ENCODE measurements around the gene PBX4.

The PBX4 gene

GRCh38 chr19:19649580-19649995 is 31.1 kb upstream of the PBX4 start:
- in situ Hi-C loops (cut with MboI; ENCODE audit: low sequenced_read_pairs): loop anchor here (10.0 to 25.0 kb wide), 2 partner anchors 105 to 262 kb away; no protein-coding TSS in a partner anchor

DNA sequence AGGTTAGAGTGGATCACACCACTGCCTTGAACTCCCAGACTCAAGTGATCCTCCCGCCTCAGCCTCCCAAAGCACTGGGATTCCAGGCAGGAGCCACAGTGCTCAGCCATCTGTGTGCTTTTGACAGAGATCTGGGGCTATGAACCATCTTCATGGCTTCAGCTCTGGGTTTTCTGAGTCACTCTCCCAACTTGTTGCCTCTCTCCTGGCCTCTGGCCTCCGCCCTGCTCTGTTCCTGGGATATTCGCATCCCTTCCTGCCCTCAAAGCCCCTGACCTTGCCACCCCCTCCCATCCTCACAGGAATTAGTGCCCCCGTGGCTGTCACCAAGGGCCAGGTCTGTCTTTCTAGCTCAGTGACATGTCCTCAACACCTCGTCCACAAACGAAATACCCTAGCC is 30.7 kb upstream of the PBX4 start:
- in situ Hi-C loops (cut with MboI; ENCODE audit: low sequenced_read_pairs): loop anchor here (10.0 to 25.0 kb wide), 2 partner anchors 104 to 262 kb away; no protein-coding TSS in a partner anchor

DNA sequence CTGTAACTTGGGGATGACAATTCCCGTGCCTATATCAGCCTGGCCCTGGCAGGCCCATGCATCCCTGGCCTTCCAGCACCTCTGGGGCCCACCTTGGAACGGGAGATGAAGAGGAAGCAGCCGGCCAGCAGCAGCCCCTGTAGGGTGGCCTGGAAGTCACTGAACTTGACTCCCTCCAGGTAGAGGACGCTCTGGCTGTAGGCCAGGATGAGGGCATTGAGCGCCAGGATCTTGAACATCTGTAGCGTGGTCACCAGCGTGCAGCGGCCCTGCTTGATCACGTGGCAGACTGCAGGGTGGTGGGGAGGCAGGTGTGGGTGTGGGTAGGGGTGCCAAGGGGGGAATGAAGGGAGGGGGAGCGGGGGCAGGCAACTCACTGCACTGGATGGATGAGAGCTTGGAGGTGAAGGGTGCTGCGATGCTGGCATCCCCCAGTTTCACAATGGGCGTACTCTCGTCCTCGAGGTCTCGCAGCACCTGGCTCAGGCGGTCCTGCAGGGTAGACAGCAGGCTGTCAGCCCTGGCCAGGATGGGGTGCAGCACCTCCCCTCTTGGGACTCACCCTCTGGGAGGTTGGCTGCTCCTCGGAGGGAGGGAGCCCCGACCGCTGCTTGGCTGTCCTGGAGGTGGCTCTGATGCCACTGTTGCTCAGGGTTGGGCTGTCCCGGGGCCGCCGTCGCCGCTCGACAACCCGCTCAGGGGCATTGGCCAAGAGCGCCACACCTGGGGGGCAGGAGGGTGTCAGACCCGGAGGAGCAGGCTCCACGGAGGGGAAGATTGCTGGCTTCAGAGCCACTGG is 28.7 kb upstream of the PBX4 start:
- in situ Hi-C loops (cut with MboI; ENCODE audit: low sequenced_read_pairs): loop anchor here (10.0 to 25.0 kb wide), 2 partner anchors 102 to 260 kb away; no protein-coding TSS in a partner anchor

DNA sequence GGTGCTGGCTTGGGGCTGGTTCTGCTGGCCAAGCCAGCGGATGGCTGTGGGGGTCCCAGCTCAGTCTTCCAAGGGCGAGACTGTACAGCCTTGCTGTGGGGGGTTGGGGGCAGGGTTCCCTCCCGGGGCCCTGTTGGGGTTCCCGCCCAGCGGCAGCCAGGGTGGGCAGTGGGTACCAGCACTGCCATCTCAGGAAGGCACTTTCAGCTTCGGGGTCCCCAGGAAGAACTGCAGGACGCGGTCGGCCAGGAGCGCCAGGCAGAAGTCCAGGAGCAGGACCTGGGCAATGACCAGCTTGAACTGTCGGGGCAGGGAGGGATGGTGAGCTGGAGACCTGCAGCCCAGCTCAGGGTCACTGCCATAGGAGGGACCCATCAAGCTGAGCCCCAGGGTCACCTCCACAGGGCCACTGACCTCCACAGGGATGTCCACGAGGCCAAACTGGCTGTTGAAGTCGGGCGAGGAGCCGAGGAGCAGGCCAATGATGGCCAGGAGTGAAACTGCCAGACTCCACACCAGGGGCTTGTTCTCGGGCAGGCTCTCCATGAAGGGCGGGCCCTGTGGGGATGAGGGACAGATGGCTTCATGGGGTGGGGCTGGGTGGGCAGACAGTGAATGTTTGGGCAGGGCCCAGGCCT is 26.9 kb upstream of the PBX4 start:
- in situ Hi-C loops (cut with MboI; ENCODE audit: low sequenced_read_pairs): loop anchor here (10.0 to 25.0 kb wide), 2 partner anchors 101 to 258 kb away; no protein-coding TSS in a partner anchor

DNA sequence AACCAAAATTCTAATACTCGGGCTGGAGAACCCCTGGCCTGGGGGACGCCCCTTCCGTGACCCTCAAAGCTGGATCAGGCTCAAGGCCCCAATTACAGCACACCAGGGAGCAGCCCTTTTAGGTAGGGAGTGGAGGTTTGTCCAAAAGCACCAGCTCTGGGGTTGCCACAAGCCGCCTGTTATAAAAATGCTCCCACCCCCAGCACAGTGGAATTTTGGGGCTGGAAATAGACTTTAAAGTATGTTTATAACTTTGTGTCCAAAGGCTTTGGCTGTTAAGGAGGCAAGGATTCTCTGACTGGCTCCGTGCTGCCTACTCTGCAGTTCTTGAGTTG is 25.5 kb upstream of the PBX4 start:
- in situ Hi-C loops (cut with MboI; ENCODE audit: low sequenced_read_pairs): loop anchor here (10.0 to 25.0 kb wide), 2 partner anchors 99 to 257 kb away; no protein-coding TSS in a partner anchor

DNA sequence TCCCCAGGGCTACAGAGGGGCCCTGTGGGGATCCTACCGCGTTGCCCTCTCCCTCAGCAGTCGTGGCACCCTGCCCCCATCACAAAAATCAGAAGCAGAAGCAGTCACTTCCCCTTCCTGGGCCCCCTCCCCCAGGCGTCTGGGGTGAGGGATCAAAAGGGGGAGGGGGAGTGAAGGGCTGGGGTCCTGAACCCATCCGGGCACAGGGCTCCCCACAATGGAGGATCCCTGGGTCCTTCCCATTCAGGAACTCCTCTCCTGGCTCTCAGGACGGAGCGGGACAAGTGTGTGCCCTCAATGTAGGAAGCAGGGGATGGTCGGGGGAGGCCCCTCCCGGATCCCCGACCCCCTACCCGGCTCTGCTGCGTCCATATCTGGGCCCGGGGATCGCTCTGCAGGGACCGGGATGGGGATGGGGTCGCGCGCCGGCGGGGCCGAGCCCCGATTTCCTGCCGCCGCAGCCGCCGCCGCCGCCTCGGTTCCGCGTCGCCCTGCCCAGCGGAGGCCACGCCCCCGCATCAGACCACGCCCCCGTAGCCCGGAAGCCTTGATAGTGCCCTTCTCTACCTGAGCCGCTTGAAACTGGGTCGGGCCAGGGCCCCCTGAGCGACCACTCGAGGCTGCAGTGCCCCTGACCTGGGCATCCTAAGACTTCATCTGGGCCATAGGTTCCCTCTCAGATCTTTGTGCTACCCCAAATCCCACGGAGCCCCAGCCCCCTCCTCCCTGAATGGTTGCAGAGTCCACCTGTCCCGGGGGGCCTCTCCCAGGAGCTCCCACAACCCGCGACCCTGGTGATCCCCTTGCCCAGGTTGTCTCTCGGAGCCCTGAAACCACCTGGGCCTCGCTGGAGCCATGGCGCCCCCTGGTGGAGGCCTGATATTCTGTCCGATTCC is 24.9 kb upstream of the PBX4 start, which contains the start of gene GMIP:
TSS of gene GMIP (minus strand) at position 500 of the 896 bp plus-strand sequence. CDS start at position 372, 128 bp downstream.
- in situ Hi-C loops (cut with MboI; ENCODE audit: low sequenced_read_pairs): loop anchor here (10.0 to 25.0 kb wide), 2 partner anchors 99 to 256 kb away; no protein-coding TSS in a partner anchor

DNA sequence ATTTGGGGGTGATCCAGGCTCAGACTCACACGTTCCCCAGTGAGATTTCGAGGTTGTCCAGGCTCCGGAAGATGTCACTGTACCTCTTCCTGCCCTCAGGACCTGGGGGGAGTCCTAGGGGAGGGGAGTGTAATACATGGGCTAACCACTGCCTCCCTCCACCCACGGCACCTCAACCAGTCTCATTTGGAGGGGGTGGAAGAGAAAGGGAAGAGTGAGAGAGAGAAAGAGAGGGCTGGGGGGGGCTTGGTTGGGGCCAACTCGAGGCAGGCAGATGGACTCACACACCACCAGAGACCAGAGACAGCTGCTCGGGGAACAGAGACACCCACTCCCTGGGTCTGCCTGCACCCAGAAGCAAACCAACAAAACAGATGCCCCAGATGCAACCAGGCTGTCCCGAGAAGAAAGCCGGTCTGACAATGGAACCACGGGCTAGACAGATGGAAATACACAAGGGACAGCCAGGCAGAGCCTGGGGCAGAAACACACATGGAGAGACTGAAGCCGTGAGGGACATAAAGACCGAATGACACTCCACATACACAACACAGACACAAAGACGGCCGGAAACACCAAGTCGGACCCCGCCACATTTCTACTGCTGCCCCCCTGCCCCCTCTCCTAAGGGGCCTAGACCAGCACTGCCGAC is 24.1 kb upstream of the PBX4 start:
- in situ Hi-C loops (cut with MboI; ENCODE audit: low sequenced_read_pairs): loop anchor here (10.0 to 25.0 kb wide), 2 partner anchors 98 to 255 kb away; no protein-coding TSS in a partner anchor

- in situ Hi-C loops (cut with MboI; ENCODE audit: low sequenced_read_pairs): loop anchor here (25.0 kb wide), 1 partner anchor 250 kb away; no protein-coding TSS in a partner anchor
Measured at GRCh38 chr19:19637523-19638251, 19.2 kb upstream of the PBX4 start.

- in situ Hi-C loops (cut with MboI; ENCODE audit: low sequenced_read_pairs): loop anchor here (25.0 kb wide), 1 partner anchor 250 kb away; no protein-coding TSS in a partner anchor
Measured at GRCh38 chr19:19637186-19637522, 18.7 kb upstream of the PBX4 start.

DNA sequence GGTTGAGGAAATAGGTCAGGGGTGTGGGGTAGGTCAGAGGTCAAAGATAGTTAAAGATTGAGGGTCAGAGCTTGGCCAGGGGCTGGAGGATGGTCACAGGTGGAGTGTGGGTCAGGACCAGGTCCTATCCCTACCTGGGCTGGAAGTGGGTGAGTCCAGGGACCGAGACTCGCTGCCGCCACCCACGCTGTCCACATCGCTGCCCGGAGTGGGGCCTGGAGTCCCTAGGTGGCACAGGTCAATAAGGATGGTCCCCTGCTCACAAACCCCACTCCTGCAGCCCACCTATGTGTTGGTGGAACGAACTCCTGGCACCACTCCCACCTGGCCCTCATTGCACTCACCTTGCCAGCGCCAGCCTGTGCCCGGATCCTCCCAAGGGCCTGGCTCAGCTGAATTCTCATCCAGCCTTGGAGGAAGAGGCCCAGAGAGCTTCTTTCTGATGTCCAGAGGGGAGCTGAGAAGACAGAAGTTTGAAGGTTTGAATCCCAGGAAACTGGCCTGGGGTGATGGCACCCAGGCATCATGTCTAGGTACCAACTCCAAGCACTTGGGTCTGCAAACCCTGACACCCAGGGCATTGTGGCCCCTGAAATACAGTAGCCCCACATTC is 18.2 kb upstream of the PBX4 start:
- in situ Hi-C loops (cut with MboI; ENCODE audit: low sequenced_read_pairs): loop anchor here (25.0 kb wide), 1 partner anchor 249 kb away; no protein-coding TSS in a partner anchor

DNA sequence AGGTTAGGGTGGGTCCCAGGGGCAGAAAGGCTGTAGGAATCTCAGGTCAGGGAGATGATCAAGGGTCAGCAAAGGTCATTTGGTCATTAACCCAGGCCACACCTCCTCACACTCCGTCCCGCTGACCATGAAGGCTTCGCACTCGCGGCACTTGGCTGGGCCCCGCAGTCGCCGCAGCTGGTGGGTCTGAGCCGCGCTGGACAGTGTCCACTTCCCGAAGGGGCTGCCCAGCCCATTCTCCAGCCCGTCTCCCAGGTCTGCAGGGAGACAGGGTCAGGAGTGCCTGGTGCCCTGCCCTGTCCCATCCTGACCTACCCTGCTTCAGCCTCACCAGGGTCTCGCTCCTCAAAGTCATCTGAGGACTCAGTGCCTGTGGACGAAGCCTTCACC is 16.8 kb upstream of the PBX4 start:
- in situ Hi-C loops (cut with MboI; ENCODE audit: low sequenced_read_pairs): loop anchor here (25.0 kb wide), 1 partner anchor 248 kb away; no protein-coding TSS in a partner anchor

GRCh38 chr19:19634516-19635312 is 16.2 kb upstream of the PBX4 start:
- in situ Hi-C loops (cut with MboI; ENCODE audit: low sequenced_read_pairs): loop anchor here (25.0 kb wide), 1 partner anchor 247 kb away; no protein-coding TSS in a partner anchor

GRCh38 chr19:19633711-19634515 is 15.4 kb upstream of the PBX4 start:
- in situ Hi-C loops (cut with MboI; ENCODE audit: low sequenced_read_pairs): loop anchor here (25.0 kb wide), 1 partner anchor 247 kb away; no protein-coding TSS in a partner anchor

DNA sequence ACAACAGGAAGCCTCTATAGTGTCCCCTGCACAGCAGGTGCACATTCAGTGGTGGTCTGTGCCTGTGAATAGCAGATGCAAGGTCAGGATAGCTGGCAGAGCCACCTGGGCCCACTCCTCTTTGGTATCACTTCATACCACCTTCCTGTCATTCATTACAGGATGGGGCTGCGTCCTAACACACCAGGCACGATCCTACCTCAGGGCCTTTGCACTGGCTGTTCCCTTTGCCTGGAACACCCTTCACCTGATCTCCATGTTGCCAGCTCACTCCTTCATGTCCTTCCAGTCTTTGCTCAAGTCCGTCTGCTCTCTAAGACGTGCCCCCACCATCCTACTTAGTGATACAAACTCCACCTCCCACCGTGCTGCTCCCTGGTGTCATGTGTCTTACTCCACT is 14.2 kb upstream of the PBX4 start:
- in situ Hi-C loops (cut with MboI; ENCODE audit: low sequenced_read_pairs): loop anchor here (25.0 kb wide), 1 partner anchor 245 kb away; no protein-coding TSS in a partner anchor

- in situ Hi-C loops (cut with MboI; ENCODE audit: low sequenced_read_pairs): loop anchor here (25.0 kb wide), 1 partner anchor 244 kb away; no protein-coding TSS in a partner anchor
Measured at GRCh38 chr19:19631346-19631745, 12.9 kb upstream of the PBX4 start.

DNA sequence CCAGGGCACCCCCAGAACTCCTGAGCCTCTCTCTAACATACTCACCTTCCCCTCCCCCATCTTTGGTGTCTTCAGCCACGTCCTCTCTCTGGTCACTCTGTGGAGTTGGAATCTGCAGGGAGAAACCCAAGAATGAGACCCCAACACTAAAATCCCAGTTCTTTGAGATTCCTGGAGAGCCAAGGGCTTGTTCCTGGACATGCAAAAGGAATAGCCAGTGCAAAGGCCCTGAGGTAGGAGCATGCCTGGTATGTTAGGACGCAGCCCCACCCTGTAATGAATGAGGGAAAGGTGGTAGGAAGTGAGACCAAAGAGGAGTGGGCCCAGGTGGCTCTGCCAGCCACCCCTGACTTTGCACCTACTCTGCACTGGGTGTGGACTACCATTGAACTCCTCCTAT is 11.9 kb upstream of the PBX4 start:
- in situ Hi-C loops (cut with MboI; ENCODE audit: low sequenced_read_pairs): loop anchor here (25.0 kb wide), 1 partner anchor 243 kb away; no protein-coding TSS in a partner anchor

DNA sequence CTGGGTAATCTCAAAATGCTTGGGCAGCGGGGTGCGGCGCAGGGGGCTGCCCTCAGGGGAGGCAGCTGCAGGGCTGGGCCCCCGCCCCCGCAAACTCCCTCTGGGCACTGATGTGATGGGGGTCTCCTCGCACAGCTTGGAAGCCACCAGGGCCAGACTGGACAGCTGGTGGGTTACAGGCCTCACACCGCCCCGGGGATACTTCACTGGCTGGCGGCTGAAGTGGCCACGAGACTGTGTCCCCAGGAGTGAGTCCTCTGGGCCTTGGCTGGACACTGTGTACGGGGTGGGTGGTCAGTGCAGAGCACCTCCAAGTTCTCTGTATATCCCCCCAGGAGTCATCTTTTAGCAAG is 11.6 kb upstream of the PBX4 start:
- in situ Hi-C loops (cut with MboI; ENCODE audit: low sequenced_read_pairs): loop anchor here (25.0 kb wide), 1 partner anchor 243 kb away; no protein-coding TSS in a partner anchor
